ENCODE data around the gene CADM3. TPM values are rescaled to one million over a fixed set of nuclear protein-coding genes. Genes with fewer than 3 reads are reported as not detected.

CADM3 gene
- total RNA-seq, 2 experiments from 2014 or later: not detected

DNA sequence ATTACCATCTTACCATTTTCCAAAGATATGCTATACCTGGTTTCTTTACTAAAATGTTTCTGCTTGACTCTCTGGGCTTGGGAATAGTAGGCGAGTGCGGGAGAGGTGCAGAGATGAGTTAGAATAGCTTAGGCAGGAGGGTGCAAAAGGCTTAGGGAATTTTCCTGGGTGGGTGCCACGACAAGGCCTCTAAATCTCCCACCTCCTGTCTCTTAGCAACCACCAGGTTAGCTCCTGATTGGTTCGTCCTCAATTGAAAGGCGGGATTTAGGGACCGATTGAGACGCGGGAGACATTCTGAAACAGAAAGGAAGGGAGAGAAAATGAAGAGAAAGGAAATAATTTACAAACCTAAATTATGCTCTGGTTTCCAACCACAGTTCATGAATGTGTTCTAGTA lies 36.4 kb downstream of the CADM3 start:
- Mint-ChIP-seq H3K4me1 (ENCODE audit: low read depth) (peaks cover 12% of the 10 kb centered on the region), H3K4me3 (no peak overlapping the region), H3K27ac (no peak overlapping the region), H3K27me3 (peaks cover 39% of the 10 kb centered on the region), H3K9me3 (no peaks in the 10 kb centered on the region), H3K36me3 (ENCODE audit: low read depth) (no peaks in the 10 kb centered on the region)
- TF ChIP-seq, protein P1, sequence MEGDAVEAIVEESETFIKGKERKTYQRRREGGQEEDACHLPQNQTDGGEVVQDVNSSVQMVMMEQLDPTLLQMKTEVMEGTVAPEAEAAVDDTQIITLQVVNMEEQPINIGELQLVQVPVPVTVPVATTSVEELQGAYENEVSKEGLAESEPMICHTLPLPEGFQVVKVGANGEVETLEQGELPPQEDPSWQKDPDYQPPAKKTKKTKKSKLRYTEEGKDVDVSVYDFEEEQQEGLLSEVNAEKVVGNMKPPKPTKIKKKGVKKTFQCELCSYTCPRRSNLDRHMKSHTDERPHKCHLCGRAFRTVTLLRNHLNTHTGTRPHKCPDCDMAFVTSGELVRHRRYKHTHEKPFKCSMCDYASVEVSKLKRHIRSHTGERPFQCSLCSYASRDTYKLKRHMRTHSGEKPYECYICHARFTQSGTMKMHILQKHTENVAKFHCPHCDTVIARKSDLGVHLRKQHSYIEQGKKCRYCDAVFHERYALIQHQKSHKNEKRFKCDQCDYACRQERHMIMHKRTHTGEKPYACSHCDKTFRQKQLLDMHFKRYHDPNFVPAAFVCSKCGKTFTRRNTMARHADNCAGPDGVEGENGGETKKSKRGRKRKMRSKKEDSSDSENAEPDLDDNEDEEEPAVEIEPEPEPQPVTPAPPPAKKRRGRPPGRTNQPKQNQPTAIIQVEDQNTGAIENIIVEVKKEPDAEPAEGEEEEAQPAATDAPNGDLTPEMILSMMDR (IDR thresholded peaks at IDR 0.05): no peak
- ChIA-PET POLR2A (interaction anchor here (1.0 to 1.2 kb wide), 2 partner anchors 26 to 77 kb away, joined by 3 read pairs; no protein-coding TSS in a partner anchor), CTCF (interaction anchor here (1.5 to 9.5 kb wide), 5 partner anchors 10 to 74 kb away, joined by 3 to 202 read pairs (median 8); no protein-coding TSS in a partner anchor)
- intact Hi-C loops (cut with micrococcal nuclease): no loop called here
- DNase-seq (no peak), ATAC-seq (no peak)

DNA sequence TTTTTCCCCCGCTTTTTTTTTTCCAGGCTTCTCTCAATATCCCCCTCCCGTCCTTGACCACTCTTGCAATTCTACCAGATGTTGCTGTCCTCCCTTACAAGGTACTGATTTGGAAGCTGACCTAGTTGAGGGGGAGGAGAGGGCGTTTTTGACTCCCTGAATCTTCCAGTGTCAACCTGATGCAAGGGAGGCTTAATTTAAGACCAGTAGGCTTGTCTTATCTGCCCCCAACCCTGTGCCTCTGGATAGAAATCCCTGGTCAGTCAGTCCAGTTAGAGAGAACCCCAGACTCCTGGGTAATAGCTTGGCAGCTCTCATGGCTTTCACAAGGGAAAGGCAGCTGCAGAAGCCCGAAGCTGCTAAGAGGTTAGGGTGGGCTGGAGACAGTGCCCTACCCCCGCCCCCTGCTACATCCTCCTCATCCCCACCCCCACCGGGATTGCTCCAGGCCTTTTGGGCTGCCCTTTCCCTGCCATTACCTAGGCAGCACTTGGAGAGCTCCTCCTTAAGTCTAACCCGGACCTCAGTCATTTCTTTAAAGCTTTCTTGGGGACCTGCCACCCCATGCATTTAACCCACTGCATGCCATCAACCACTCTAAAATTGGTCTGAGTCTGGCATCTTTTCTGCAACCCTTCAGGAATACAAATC lies 36.9 kb downstream of the CADM3 start:
- Mint-ChIP-seq H3K9me3 (no peaks in the 10 kb centered on the region), H3K27ac (no peak overlapping the region), H3K27me3 (peaks cover 39% of the 10 kb centered on the region), H3K4me3 (no peak overlapping the region), H3K36me3 (ENCODE audit: low read depth) (no peaks in the 10 kb centered on the region), H3K4me1 (ENCODE audit: low read depth) (peaks cover 12% of the 10 kb centered on the region)
- intact Hi-C loops (cut with micrococcal nuclease): no loop called here
- POLR2A ChIA-PET: interaction anchor here (1.2 kb wide), 1 partner anchor 27 kb away, joined by 3 read pairs; no protein-coding TSS in a partner anchor
- DNase-seq: no peak
- CTCF ChIA-PET: interaction anchor here (1.5 to 9.5 kb wide), 5 partner anchors 10 to 75 kb away, joined by 3 to 202 read pairs (median 8); no protein-coding TSS in a partner anchor
- TF ChIP-seq, protein P1 (IDR thresholded peaks at IDR 0.05): no peak
- no peak for ATAC-seq

DNA sequence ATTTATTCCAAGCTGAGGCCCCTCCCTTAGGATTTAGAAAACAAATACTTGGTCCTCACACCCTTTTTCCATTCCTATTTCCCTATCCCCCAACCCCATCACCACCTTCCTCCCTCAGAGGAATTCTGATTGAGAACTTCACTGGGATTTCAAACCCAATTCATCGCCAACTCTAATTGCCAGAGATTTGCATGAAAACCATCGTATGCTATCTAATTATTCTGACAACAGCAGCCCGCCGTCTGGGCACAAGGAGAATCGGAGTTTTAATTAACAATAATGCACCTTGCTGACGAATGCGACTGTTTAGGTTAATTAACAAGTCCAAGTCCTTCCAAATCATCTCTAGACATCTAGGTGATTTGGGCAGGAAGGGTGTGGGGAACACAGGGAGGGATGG lies 37.6 kb downstream of the CADM3 start:
- ATAC-seq: no peak
- H3K4me1 Mint-ChIP-seq (ENCODE audit: low read depth): peaks cover 12% of the 10 kb centered on the region
- TF ChIP-seq, protein P1 (IDR thresholded peaks at IDR 0.05): no peak
- no peaks in the 10 kb centered on the region for H3K36me3 Mint-ChIP-seq (ENCODE audit: low read depth)
- H3K9me3 Mint-ChIP-seq: no peaks in the 10 kb centered on the region
- peaks cover 37% of the 10 kb centered on the region for H3K27me3 Mint-ChIP-seq
- intact Hi-C loops (cut with micrococcal nuclease): no loop called here
- H3K4me3 Mint-ChIP-seq: no peak overlapping the region
- ChIA-PET POLR2A (no interaction called here), CTCF (interaction anchor here (1.5 to 9.5 kb wide), 5 partner anchors 11 to 75 kb away, joined by 3 to 202 read pairs (median 8); no protein-coding TSS in a partner anchor)
- no peak for DNase-seq
- H3K27ac Mint-ChIP-seq: no peak overlapping the region

DNA sequence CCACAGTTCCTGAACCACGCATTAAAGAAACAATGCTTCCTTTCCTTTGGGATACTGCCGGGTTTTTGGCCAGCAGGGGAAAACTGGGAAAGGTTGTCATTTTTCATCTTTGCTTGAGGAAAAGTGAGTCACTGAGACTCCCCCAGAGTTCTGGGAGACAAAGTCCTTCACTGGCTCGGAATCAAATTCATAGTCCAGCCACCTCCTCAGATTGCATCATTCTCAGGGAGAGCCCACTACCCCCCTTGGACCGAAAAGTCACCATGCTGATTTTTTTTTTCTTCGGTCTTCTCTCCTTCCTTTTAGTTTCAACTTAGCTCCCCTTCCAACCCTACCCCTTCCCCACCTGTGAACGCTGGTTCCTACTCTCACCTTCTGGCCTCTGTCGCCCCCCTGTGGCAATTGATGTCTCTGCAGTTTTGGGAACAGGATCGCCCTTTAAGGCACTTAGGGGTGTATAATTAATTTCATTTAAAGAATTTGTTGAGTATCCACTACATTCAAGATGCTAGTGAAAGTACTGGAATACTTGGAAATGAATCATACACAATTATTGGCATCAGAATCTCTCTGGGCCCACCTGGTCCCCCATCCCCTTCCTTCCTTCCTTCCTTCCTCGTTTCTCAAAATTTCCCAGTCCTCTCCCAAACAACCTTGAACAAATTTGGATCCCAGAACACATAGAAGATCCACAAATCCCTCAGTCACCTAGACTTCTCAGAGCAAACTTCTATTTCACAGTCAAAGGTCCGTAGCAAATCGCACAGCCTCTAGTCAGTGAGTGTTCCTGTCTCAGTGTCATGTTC lies 40.1 kb downstream of the CADM3 start:
- intact Hi-C loops (cut with micrococcal nuclease): loop anchor here (5.0 kb wide), 2 partner anchors 49 to 79 kb away; no protein-coding TSS in a partner anchor
- peaks cover 30% of the 10 kb centered on the region for H3K27me3 Mint-ChIP-seq
- H3K4me1 Mint-ChIP-seq (ENCODE audit: low read depth): peaks cover 12% of the 10 kb centered on the region
- H3K9me3 Mint-ChIP-seq: no peaks in the 10 kb centered on the region
- POLR2A ChIA-PET: interaction anchor here (0.8 kb wide), 1 partner anchor 443 kb away, joined by 4 read pairs; no protein-coding TSS in a partner anchor
- ATAC-seq (peak; percentile 65), DNase-seq (peak; percentile 68)
- no peak overlapping the region for H3K27ac Mint-ChIP-seq
- H3K4me3 Mint-ChIP-seq: no peak overlapping the region
- TF ChIP-seq, protein P1 (IDR thresholded peaks at IDR 0.05): peak; percentile 87
- CTCF ChIA-PET: interaction anchor here (0.6 to 9.5 kb wide), 15 partner anchors 9 to 93 kb away, joined by 3 to 202 read pairs (median 5); no protein-coding TSS in a partner anchor
- no peaks in the 10 kb centered on the region for H3K36me3 Mint-ChIP-seq (ENCODE audit: low read depth)

Data from activated CD8-positive, alpha-beta T cell treated with anti-CD3 and anti-CD28 coated beads for 36 hours (primary cell).